Keratinocyte (primary cell): ENCODE results near the gene SMARCD1.

Experiments used
- CTCF ChIP-seq, 3 experiments: IDR thresholded peaks in 1 of 3; conservative IDR thresholded peaks in 1 of 3; optimal IDR thresholded peaks in 1 of 3; 2 replicates in 2 of 3; 3 replicates in 1 of 3; pipeline versions ENCODE3 to v1.5.1; 2011; ENCODE audit warnings: low read length in 3 of 3, mild to moderate bottlenecking in 3 of 3, moderate library complexity in 2 of 3, control low read depth in 1 of 3, inconsistent platforms in 1 of 3; ENCODE audit not compliant: insufficient read depth in 2 of 3; ENCODE audit errors: extremely low read depth in 1 of 3
- EZH2 ChIP-seq: IDR thresholded peaks from one replicate; pipeline ENCODE4 v1.6.1; 2012; ENCODE audit warnings: inconsistent platforms, mild to moderate bottlenecking, low read length, moderate library complexity

DNA sequence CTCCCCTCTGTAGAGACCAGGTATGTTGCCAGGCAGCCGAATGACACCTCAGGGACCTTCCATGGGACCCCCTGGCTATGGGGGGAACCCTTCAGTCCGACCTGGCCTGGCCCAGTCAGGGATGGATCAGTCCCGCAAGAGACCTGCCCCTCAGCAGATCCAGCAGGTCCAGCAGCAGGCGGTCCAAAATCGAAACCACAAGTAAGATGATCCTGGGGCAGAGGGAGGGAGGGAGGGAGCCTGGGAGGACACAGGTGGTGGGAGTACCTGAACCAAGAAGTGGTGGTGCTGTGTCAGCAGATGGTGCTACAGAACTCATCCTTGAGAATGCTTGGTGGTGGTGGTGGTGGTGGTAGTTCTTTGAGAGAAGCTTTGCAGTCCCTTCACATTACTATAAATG is 1.0 kb downstream of the SMARCD1 start:
- TF ChIP-seq CTCF (optimal IDR thresholded peaks at IDR 0.05 in 1 of 3, IDR thresholded peaks at IDR 0.05 in 1 of 3, conservative IDR thresholded peaks at IDR 0.05 in 1 of 3; ENCODE audit: extremely low read depth in 1 of 3, insufficient read depth in 2 of 3, low read length in 3 of 3) (peak in 1 of 3 experiments; percentile 10), EZH2 (no peak)
